Measurements from ENCODE around the gene HNRNPH2.
A peak's percentile ranks its signal among the peaks of the same experiment; 100 is the strongest.

The HNRNPH2 gene

DNA sequence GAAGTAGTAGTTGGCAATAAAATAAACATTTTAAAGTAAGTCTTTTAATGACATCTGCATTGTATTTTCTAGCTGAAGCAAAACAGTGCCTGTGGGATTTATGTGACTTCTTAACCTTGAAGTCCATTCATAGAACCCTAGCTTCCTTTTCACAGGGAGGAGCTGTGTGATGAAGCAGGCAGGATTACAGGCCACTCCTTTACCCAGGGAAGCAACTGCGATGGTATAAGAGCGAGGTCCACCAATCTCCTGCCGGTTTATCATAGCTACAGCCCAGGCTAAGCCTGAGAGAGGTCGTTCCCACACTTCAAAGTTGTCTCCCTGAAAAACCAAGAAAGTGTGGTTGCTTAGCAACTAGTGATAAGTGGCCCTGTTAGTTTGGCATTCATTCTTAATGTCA is 10.2 kb upstream of the HNRNPH2 start:
- no peak for DNase-seq

GRCh38 chrX:101398694-101399093 is 9.3 kb upstream of the HNRNPH2 start:
- no peak for DNase-seq

DNA sequence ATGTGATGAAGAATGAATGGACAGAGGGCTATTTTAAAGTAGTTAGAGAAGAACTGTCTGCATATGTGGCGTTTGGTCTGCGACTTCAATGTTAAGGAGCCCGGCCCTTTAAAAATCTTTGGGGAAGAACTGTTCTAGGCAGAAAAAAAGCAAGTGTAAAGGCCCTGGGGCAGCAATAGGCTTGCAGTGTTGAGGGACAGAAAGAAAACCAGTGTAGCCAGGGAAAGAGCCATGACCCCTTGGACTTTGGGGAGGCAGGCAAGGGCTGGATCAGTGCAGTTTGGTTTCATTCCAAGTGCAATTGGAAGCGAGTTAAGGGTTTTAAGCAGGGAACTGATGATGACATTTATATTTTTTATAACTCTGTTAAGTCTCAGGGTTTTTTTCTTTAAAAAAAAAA is 8.2 kb upstream of the HNRNPH2 start:
- no peak for DNase-seq

DNA sequence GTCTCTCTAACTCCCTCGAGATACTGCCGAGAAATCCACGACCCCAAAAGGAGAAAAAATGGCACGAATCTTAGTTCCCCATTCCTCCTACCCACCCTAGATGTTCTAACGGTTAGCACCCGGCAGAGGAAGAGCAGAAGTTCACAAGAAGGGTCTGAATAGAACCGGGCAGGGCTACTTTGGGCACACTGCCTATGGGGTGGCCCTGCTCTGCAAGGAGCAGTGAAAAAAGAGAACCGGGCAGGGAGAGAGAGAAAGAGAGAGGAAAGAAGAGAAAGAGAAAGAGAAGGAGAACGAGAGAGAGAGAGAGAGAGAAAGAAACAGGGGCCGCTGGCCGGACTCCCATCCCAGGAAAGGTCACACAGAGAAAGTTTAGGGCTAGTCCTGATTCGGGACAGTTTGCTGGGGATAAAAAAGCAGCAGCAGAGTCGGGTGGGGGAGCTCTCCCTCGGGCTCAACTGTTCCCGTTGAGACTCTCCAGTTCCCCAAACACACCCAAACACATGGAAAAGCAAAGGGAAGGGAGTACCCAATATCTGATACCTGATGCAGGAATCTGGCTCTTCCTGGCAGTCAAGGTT is 765 bp upstream of the HNRNPH2 start:
- no peak for DNase-seq

GRCh38 chrX:101408532-101408841 is 465 bp downstream of the HNRNPH2 start:
- DNase-seq: no peak

GRCh38 chrX:101409043-101409442 is 1.0 kb downstream of the HNRNPH2 start:
- no peak for DNase-seq

- no peak for DNase-seq
These were observed 2.4 kb downstream of the HNRNPH2 start for GRCh38 chrX:101410461-101410860.

- DNase-seq: no peak
These were observed 4.0 kb downstream of the HNRNPH2 start for GRCh38 chrX:101411984-101412383.

DNA sequence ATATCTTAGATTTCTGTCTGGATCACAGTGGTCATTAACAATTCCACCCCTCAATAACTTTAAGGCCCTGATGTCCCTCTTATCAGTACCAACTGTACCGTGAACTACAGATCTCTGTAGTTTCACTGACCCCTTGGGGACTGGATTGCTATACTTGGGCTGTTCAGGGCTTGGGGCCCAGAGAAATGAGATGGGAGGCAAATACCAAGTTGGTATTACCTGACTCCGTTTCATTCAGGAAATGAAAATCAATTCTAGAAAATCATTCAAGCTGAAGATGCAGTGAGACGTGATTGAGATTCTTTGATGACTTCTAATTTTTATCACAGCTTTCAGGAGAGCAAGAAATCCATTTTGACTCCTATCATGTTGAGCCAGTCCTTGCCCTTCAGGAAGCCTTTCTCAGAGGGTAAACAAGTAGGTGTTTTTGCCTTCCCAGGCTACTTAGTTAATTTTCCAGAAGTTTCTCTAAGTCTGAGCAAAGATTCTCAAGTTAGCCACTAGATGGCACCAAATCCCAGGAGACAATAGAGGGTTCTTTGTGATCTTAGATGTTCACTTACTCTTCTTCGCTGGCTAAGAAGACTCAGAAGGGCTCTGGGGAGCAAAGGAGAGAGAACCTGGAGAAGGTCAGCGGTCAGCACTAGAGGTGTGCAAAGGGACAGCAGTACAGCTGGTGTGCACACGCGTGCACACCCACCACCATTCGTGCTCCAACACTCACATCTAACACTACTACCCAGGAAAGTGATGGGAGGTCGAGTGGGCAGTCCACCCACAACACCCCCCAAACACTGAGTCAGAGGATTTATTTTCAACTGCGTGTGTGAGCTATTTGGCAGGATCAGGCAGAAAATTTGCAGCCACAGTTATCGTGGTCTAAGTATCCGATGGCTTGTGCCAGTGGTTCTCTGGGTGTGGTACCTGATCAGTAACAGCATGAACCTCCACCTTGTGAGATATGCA is 7.4 kb downstream of the HNRNPH2 start:
- DNase-seq: peak in 3 of 5 donors; percentile 18 to 68 (median 40)

- no peak for DNase-seq
These were observed 8.7 kb downstream of the HNRNPH2 start for GRCh38 chrX:101416691-101417090.

DNA sequence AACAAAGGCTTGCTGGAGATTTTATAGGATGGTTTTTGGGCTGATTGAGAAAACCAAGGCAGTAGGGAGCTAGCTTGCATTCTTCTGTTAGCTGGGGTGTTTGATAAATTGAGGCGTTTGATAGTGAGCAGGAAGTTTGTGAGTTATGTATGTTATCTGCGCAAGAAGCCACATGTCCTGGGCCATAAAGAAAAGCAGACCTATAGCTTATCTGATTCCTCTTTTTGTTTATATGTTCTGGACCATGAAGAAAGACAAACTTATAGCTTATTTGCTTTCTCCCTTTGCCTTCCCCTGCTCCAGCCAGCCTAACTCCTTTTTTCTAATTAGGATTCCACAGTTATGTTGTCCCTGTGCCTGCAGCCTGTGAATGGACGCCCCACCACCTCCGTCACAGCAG is 9.2 kb downstream of the HNRNPH2 start:
- no peak for DNase-seq

DNA sequence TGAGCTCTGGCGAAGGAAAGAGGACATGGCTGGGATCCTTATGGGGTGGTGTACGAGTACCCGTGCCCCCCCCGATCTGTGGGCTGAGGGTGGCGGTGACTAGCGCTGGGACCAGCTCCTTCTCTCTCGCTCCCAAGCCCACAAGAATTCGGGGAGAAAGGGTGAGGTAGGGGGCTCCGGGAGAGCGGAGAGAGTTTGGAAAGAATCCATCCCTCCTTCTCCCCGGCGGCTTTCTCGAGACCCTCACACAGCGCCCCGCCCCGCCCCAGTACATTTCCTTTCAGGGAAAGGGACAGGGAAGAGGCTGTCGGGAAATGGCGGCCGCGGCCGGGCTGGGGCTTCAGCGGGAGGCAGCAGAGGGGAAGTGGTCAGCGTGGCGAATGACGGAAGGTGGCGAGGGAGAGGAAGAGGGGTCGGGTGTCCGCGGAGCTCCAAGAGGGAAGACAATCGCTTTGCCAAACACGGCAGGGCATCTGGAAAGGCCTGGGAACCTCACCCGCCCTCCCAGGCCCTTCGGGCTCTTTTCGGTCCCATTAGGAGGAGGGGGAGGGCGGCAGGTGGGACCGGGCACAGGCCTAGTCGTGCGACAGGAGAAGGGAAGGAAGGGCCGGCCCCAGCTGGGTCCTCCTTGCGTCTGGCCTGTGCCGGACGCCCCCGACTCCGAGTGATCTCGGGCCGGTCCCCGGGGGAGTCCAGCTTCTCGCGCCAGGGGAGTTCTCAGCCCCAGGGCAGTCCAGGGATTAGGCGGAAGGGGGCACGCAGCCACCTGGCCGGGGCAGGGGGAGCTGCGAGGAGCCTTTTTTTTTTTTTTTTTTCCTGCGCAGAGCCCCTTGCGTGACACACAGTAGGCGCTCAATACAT is 10.2 kb downstream of the HNRNPH2 start:
- DNase-seq: peak in 4 of 5 donors; percentile 6 to 26 (median 12)

DNA sequence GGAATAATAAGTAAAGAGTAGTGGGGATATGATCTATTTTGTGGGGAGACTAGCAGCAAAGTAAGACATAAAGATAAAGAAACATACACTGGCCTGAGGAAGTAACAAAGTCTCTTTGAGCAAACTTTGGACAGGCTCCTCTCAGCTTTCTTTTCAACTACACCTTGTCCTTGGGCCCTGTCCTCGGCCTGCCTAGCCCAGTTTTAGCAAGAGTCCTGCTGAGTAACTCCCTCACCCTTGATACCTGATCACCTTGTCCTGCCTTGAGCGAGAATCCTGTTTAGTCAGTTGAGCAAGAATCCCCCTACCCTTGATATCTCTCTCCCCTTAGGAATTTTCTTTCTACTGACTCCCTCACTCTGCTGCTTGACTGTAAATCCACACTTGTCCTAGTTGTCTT is 11.5 kb downstream of the HNRNPH2 start:
- DNase-seq: no peak

DNA sequence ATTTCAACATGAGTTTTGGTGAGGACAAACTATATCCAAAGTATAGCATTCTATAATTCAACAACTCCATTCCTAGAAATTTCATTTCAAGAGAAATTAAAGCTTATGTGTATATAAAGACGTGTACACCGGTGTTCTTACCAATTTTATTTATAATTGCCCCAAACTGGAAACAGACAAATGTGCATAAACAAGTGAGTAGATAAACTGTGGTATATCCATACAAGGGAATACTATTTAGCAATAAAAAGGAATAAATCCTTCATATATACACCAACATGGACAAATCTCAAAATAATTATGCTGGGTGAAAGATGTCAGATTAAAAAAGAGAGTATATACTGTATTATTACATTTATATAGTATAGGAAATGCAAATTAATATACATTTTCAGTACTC is 19.9 kb downstream of the HNRNPH2 start:
- DNase-seq: no peak

- peak in 1 of 5 donors; percentile 22 for DNase-seq
These were observed 21.9 kb downstream of the HNRNPH2 start for GRCh38 chrX:101429934-101430333.

DNA sequence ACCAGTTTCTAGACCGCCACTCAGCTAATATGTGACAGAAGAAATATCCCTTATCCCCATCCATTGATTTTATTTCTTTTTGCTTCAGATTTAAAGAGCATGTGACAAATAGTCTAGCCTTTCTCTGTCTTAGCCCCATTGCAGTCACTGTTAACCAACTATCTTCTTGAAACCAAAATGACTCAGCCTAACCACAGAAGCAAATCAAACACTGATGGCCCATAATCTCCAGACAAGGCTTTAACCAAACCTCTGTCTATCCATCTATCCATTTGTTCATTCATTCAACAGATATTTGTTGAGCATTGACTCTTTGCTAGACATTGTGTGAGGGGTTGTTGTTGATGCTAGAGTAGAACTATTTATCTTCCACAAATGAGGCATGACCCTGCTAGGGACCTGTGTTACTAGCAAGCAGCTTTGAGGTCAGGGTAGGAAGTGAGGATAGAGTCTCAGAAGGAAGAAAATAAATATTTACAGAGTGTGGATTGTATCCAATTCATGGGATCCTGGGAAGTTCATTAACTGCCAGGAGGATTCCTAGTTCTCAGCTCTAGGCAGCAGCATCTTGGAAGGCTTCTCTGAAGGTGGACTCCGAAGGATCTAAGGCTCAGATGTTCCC is 22.5 kb downstream of the HNRNPH2 start:
- DNase-seq: peak in 1 of 5 donors; percentile 45

DNA sequence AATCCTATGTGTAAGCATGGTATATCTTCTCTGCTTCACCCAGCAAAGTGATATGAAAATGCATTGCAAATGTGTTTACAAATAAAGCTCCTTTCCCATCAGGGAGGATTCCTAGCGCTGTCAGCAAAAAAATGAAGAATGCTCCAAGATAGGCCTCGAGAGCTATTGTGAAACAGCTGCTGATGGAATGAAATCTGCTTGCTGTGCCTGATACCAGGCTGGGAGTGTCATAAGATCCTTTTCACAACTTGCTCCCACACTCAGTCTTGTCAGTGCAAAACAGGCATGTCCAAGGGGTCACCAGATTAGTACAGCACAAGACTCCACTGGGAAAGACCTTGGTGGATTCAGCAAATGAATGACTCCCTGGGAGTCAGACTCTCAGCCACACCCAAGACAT is 34.1 kb downstream of the HNRNPH2 start:
- DNase-seq: no peak

- no peak for DNase-seq
These were observed 41.3 kb downstream of the HNRNPH2 start for GRCh38 chrX:101449279-101449678.

GRCh38 chrX:101450085-101450484 is 42.1 kb downstream of the HNRNPH2 start:
- DNase-seq: no peak

DNA sequence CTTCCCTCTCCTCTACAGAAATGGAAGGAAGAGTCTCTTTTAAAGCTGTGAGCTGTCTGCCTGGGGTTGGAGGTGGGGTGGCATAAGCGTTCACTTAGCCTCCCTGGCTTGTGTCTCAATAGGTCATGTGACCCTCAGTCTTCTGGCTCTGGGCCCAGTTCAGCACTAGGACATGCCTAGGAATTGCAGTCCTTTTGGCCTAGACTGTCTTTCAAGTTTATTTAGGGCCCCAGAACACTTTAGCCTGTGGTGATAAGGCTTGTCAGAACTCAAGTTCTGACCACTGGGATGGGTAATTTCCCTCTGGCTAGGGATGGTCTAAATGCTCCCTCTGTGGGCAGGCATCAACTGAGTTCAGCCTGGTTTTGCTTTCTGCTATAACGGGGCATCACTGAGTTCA is 42.9 kb downstream of the HNRNPH2 start:
- no peak for DNase-seq

DNA sequence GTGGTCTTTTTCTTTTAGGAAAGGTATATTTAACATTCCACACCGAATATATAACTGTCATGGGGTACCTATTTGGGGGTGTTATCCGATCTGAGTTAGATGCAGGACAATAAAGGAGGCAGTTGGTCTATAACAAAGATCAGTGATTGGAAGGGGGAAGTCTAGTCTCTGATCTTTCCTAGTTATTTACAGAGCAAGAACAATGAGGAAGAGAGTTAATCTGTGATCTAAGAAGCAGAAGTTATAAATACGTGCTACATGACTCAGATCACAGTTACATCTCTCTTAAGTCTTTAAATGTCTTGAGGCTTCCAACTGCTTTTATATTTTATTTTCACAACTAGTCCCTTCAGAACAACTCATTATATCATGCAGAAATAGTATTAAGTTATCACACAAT is 44.0 kb downstream of the HNRNPH2 start:
- DNase-seq: no peak

DNA sequence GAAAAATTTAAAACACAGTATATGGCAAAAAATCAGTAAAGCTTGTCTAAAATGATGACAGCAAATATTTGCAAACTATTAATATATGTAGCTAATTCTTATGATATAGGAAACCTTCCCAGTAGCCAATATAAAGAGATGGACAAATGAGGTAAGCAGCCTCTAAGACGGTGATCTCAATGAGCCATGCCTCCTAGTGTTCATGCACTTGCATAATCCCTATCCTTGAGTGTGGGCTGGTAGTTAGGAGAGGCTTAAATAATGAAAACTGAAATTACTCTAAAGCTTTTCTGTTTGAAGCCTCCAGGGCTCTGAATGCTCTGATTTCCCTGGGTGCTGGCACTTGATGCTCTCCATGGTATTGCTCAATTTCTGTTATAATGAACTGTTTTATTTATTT is 52.6 kb downstream of the HNRNPH2 start:
- DNase-seq: no peak

DNA sequence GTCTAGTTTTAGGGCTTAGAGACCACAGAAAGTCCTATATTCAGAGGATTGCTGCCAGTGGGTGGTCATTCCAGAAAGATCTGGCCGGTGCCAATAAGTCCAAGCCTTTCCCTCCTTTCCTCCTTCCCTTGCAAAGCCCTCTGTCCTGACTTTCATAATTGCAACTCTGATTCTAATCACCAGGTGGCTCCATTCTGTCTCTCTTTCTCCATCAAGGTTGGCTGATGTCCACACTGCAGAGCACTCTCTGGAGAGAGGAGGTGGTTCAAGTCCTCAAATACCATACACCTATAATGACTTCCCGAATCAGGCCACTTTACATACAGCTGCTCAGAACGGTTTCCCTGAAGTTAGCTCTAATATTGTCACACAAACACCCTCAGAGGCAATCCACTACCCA is 54.9 kb downstream of the HNRNPH2 start:
- no peak for DNase-seq

Data from T-helper 1 cell (primary cell).